K562 (cell line): ENCODE results near the gene SEC16A. TPM values are rescaled to one million over a fixed set of nuclear protein-coding genes. Genes with fewer than 3 reads are reported as not detected.

Experiments
- BRD9 ChIP-seq: fragments of 450-650 bp; IDR thresholded peaks from 2 replicates; pipeline ENCODE4 v1.6.1; 2018; ENCODE audit warnings: low read depth; ENCODE audit not compliant: partially characterized antibody
- KLF13 ChIP-seq: fragments of 450-650 bp; IDR thresholded peaks from 2 replicates; pipeline ENCODE4 v1.6.1; 2016; ENCODE audit warnings: missing genetic modification characterization, low read depth, mild to moderate bottlenecking, missing compliant biosample characterization, moderate library complexity, borderline replicate concordance
- MAZ ChIP-seq, 2 experiments: fragments of 450-650 bp in 1 of 2; sonication (generic) in 1 of 2; formaldehyde crosslinking; IDR thresholded peaks in 1 of 2; conservative IDR thresholded peaks in 1 of 2; 2 replicates each; pipeline versions ENCODE4 v1.4.0 to v1.5.0; 2020; ENCODE audit warnings: mild to moderate bottlenecking in 1 of 2, missing genetic modification reagents in 1 of 2
- NONO ChIP-seq, 2 experiments: fragments of 200-400 bp in 1 of 2; fragments of 450-650 bp in 1 of 2; formaldehyde crosslinking in 1 of 2; IDR thresholded peaks; 2 replicates each; pipeline ENCODE4 v1.6.1; 2017; ENCODE audit warnings: low read depth in 2 of 2, mild to moderate bottlenecking in 2 of 2, moderate library complexity in 2 of 2, low read length in 1 of 2
- POLR2G ChIP-seq: fragments of 200-400 bp; formaldehyde crosslinking; IDR thresholded peaks from 2 replicates; pipeline ENCODE4 v1.6.1; 2017; ENCODE audit warnings: low read depth, mild to moderate bottlenecking, antibody characterized with exemption, low read length, moderate library complexity
- UBTF ChIP-seq, 2 experiments: IDR thresholded peaks; 2 replicates each; pipeline ENCODE4 v1.6.1; 2012; ENCODE audit warnings: improper control_type of control experiment in 2 of 2, low read depth in 2 of 2, low read length in 2 of 2, borderline replicate concordance in 1 of 2
- ZBTB40 ChIP-seq, 2 experiments: fragments of 450-650 bp in 1 of 2; sonication (generic) in 1 of 2; formaldehyde crosslinking in 1 of 2; IDR thresholded peaks; 2 replicates each; pipeline versions ENCODE4 v1.7.1 to v1.9.0; 2016 to 2022; ENCODE audit warnings: inconsistent platforms in 1 of 2, mild to moderate bottlenecking in 1 of 2, missing genetic modification reagents in 1 of 2
- ZMIZ1 ChIP-seq, 2 experiments: fragments of 150-350 bp in 1 of 2; IDR thresholded peaks; 2 replicates each; pipeline ENCODE4 v1.6.1; 2012 to 2016; ENCODE audit warnings: low read depth in 2 of 2, low read length in 2 of 2, mild to moderate bottlenecking in 1 of 2, moderate library complexity in 1 of 2
- polyA plus RNA-seq, 8 experiments: library from polyadenylated mRNA; depleted of rRNA in 4 of 8; stranded (reverse) in 5 of 8; unstranded in 3 of 8; fragments of >200 nt; fragmentation: Nextera tagmentation in 2 of 8; fragmentation: Illumina TruSeq in 1 of 8; extraction: Ambion mirVana in 2 of 8; extraction: Trizol in 1 of 8; gene quantifications; 2 replicates each; pipeline versions ENCODE4 v1.2.1 to v1.2.3, GENCODE V29; 2011 to 2014; ENCODE audit warnings: inconsistent platforms in 1 of 8, missing spikeins in 1 of 8
- total RNA-seq, 7 experiments: library from RNA; depleted of rRNA in 6 of 7; stranded (reverse); fragments of >200 nt in 6 of 7; fragmentation: Illumina TruSeq in 2 of 7; extraction: Trizol in 2 of 7; gene quantifications; 2 replicates each; pipeline versions ENCODE4 v1.2.1 to v1.2.3, GENCODE V29; 2011 to 2021; ENCODE audit warnings: low replicate concordance in 1 of 7

Gene SEC16A
- total and polyA plus RNA-seq, 9 of the 15 experiments (the other 6 are each of a cell fraction or from before 2014, with no cell fraction given): 8.3 to 62.8 (median 14.0) TPM

- peak; percentile 76 to 81 for TF ChIP-seq MAZ (CRISPR knock-in tag; conservative IDR thresholded peaks at IDR 0.05 in 1 of 2, IDR thresholded peaks at IDR 0.05 in 1 of 2)
- peak; percentile 10; the same call in 1 of the 2 replicates for TF ChIP-seq KLF13 (tag)
- peak; percentile 92 for TF ChIP-seq POLR2G
- TF ChIP-seq NONO (IDR thresholded peaks at IDR 0.05; ENCODE audit: low read depth in 2 of 2, low read length in 1 of 2): peak in 1 of 2 experiments; percentile 53; a peak in 2 of 4 replicates
- peak; percentile 93 for TF ChIP-seq ZBTB40 (IDR thresholded peaks at IDR 0.05)
- no peak for TF ChIP-seq ZBTB40 (CRISPR knock-in tag; IDR thresholded peaks at IDR 0.05)
- 0 out of 4 replicates have a peak, but pooled peaks of 1 of the 2 experiments have one; percentile 52 for TF ChIP-seq UBTF (IDR thresholded peaks at IDR 0.05; ENCODE audit: borderline replicate concordance in 1 of 2, low read depth in 2 of 2, low read length in 2 of 2)
- 0 out of 4 replicates have a peak, but pooled peaks of 1 of the 2 experiments have one; percentile 35 for TF ChIP-seq ZMIZ1 (IDR thresholded peaks at IDR 0.05; ENCODE audit: low read depth in 2 of 2, low read length in 2 of 2)
- TF ChIP-seq BRD9: no peak
These were observed 82.6 kb downstream of the SEC16A start, which contains the start of gene SNAPC4 (continued) for GRCh38 chr9:136400038-136400834.
